Right lobe of liver (tissue), 6 donors: ENCODE measurements around the gene RSPO1. TPM values are rescaled to one million over a fixed set of nuclear protein-coding genes. Genes with fewer than 3 reads are reported as not detected.

Experiments used
- ATAC-seq, 4 donors: fragments of 200-7000 bp; cut with Tn5 transposase; one replicate each; pipeline ENCODE4 v1.9.1; 2020; ENCODE audit warnings: mild to moderate bottlenecking in 4 of 4, moderate library complexity in 4 of 4
- DNase-seq, 3 donors: peaks; one replicate each; pipeline ENCODE4 v3.0.0-alpha.2; 2020
- H3K27ac ChIP-seq, 3 donors: fragments of 200-600 bp; one replicate each; pipeline ENCODE4 v1.8.0; 2022
- H3K27me3 ChIP-seq, 2 donors: fragments of 200-600 bp; one replicate each; pipeline ENCODE4 v1.8.0; 2022
- H3K36me3 ChIP-seq, 4 donors: fragments of 200-600 bp; sonication (generic) in 1 of 4; one replicate each; pipeline versions ENCODE4 v1.5.1 to v1.8.0; 2017 to 2022; ENCODE audit warnings: control low read depth in 1 of 4
- H3K4me1 ChIP-seq, 4 donors: fragments of 200-600 bp; sonication (generic) in 1 of 4; one replicate each; pipeline versions ENCODE4 v1.5.1 to v1.8.0; 2017 to 2022; ENCODE audit warnings: control low read depth in 1 of 4
- H3K4me3 ChIP-seq, 3 donors: fragments of 200-600 bp; one replicate each; pipeline ENCODE4 v1.8.0; 2022
- H3K9me3 ChIP-seq, 4 donors: fragments of 200-600 bp; sonication (generic) in 1 of 4; one replicate each; pipeline versions ENCODE4 v1.5.1 to v1.8.0; 2017 to 2022; ENCODE audit warnings: control low read depth in 1 of 4
- CTCF ChIP-seq, 4 donors: fragments of 200-600 bp in 3 of 4; fragments of 450-650 bp in 1 of 4; IDR thresholded peaks; one replicate each; pipeline versions ENCODE4 v1.5.1 to v1.8.0; 2016 to 2022; ENCODE audit warnings: antibody characterized with exemption in 4 of 4, mild to moderate bottlenecking in 2 of 4
- POLR2A ChIP-seq: fragments of 450-650 bp; IDR thresholded peaks from one replicate; pipeline ENCODE4 v1.6.1; 2017; ENCODE audit warnings: antibody characterized with exemption, mild to moderate bottlenecking
- WGBS: methylation state at CpG from one replicate; pipeline ENCODE4 v1.1.6; 2018; ENCODE audit warnings: low coverage, low lambda C conversion rate; ENCODE audit not compliant: insufficient coverage; ENCODE audit errors: missing lambda C conversion rate; 5-methylcytosine and 5-hydroxymethylcytosine counted together
- intact Hi-C, 2 donors: fragments of 100-400 bp; cut with DNase I; formaldehyde crosslinking; loops; one replicate each; pipeline versions ENCODE4 v1.11.2 to v1.14.1; 2022
- total RNA-seq, 6 experiments: library from RNA; depleted of rRNA in 2 of 6; stranded (reverse); fragments of >200 nt in 2 of 6; fragmentation: NEBNext Ultra II Directional in 3 of 6; extraction: Animal tissue kit (Norgen Biotek cat#: 25700) in 3 of 6; gene quantifications; one replicate each; pipeline versions ENCODE4 v1.1.0 to v1.2.4, GENCODE V29; 2016 to 2023
- donor health status: DM: no; HTN: yes; CAD: no.
- donor health status: DM: no; HTN: no; CAD: no.
- donor health status: DM: no; HTN: no; CAD: no.
- donor health status: DM: no; HTN: yes; CAD: no.
- donor health status: DM: no; HTN: yes; CAD: no.

Gene RSPO1
- total RNA-seq, 6 experiments from 2014 or later = not detected

DNA sequence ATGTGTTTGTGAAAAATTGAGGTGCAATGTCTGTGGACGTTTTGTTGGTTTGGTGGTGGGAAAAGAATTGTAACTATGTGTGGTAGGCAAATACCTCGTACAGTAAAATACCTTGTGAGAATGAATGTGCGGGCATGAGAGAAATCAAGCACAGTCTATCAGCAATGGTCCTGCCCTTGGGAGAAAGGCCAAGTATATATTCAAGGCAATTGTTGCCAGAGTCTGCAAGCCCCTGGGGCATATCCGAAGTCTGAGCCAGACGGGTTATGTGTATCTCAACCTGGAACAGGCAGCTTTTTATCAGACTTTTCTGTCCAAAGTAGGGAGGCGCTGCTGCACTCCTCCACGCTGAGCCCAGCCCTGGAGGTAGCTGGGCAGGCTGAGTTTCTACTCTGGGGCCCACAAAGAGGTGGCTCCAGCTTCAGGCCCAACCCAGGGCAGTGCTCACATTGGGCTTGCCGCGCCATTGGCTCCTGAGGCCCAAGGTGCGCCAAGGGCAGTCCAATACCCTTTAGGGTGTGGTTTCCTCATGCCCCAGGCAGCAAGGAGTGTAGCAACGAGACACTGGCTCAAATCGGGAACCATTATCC is 29.5 kb downstream of the RSPO1 start:
- ATAC-seq (no peak), DNase-seq (no peak)
- no peaks in the 10 kb centered on the region for H3K36me3 ChIP-seq
- no peak for TF ChIP-seq POLR2A
- no peak for TF ChIP-seq CTCF (IDR thresholded peaks at IDR 0.05)
- H3K4me1 ChIP-seq = no peaks in the 10 kb centered on the region
- H3K4me3 ChIP-seq = no peak overlapping the region
- intact Hi-C loops = loop anchor here in 1 of 2 donors (5.0 kb wide), 1 partner anchor 72 kb away; no protein-coding TSS in a partner anchor
- 63% methylated on average over 6 of the region's 12 CpGs for WGBS
- H3K27ac ChIP-seq = no peak overlapping the region
- no peaks in the 10 kb centered on the region for H3K27me3 ChIP-seq
- no peaks in the 10 kb centered on the region for H3K9me3 ChIP-seq

DNA sequence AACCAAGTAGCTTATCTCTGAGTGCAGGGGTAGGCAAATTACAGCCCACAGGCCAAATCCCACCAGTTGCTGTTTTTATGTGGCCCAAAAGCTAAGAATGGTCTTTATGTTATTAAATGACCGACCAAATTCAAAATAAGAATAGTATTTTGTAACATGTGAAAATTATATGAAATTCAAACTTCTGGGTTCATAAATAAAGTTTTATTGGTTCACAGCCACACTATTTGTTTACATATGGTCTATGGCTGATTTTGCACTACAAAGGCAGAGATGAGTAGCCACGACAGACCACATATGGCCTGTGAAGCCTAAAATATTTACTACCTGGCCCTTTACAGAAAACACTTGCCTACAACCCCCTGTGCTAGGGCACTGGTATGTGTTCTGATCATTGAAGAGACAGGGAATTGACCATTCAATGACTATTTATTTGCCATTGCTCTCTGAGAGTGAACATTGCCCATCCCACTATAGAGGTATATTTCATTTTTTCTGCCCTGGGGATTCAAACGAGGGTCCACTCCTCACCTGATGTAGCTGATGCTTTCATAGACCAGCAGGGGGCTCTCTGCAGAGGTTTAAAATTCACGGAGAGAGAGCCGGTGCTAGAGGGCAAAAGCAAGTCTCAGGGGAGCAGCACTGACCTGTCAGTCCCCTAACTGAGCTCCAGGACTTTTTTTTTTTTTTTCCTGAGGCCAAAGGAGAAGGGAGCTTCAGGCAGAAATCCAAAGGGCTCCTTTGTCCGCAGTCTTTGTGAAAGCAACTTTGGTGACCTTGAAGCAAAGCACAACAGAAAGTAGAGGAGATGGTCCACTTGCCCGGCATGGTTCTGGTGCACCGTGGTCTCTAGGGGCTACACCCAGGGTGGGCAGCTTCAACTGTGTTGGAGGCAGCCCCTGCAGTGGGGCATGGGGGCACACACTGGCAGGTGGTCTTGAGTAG is 31.7 kb downstream of the RSPO1 start:
- Histone ChIP-seq H3K27me3 (no peaks in the 10 kb centered on the region), H3K4me1 (no peaks in the 10 kb centered on the region), H3K9me3 (no peaks in the 10 kb centered on the region), H3K36me3 (no peaks in the 10 kb centered on the region), H3K27ac (no peak overlapping the region), H3K4me3 (no peak overlapping the region)
- intact Hi-C loops = no loop called here
- DNase-seq (no peak), ATAC-seq (peak; percentile 69 to 75 (median 70))
- TF ChIP-seq POLR2A = no peak
- peak; percentile 44 to 73 (median 62) for TF ChIP-seq CTCF (IDR thresholded peaks at IDR 0.05)
- 26% methylated on average over 7 of the region's 8 CpGs for WGBS

GRCh38 chr1:37601441-37601840 is 33.3 kb downstream of the RSPO1 start:
- no peak for DNase-seq
- intact Hi-C loops = no loop called here
- Histone ChIP-seq H3K4me3 (no peak overlapping the region), H3K27me3 (no peaks in the 10 kb centered on the region), H3K4me1 (no peaks in the 10 kb centered on the region), H3K9me3 (no peaks in the 10 kb centered on the region), H3K36me3 (no peaks in the 10 kb centered on the region), H3K27ac (no peak overlapping the region)
- no peak for ATAC-seq
- TF ChIP-seq POLR2A (no peak), CTCF (IDR thresholded peaks at IDR 0.05) (no peak)

GRCh38 chr1:37599940-37600339 is 34.8 kb downstream of the RSPO1 start:
- H3K4me1 ChIP-seq = peaks cover 0 to 3% (median under 1%) of the 10 kb centered on the region in 4 donors
- intact Hi-C loops = no loop called here
- H3K36me3 ChIP-seq = no peaks in the 10 kb centered on the region
- H3K4me3 ChIP-seq = no peak overlapping the region
- 85% methylated on average over 2 of the region's 5 CpGs for WGBS
- no peak for TF ChIP-seq CTCF (IDR thresholded peaks at IDR 0.05)
- no peak for TF ChIP-seq POLR2A
- DNase-seq (no peak), ATAC-seq (no peak)
- no peaks in the 10 kb centered on the region for H3K27me3 ChIP-seq
- no peaks in the 10 kb centered on the region for H3K9me3 ChIP-seq
- no peak overlapping the region for H3K27ac ChIP-seq
